IMR-90 (cell line): ENCODE data around the gene OR2H2.
A peak's percentile ranks its signal among the peaks of the same experiment; 100 is the strongest.

ENCODE experiments used
- BHLHE40 ChIP-seq: fragments of 150-350 bp; IDR thresholded peaks from 2 replicates; pipeline ENCODE4 v1.6.1; 2016; ENCODE audit warnings: mild to moderate bottlenecking, low read depth, low read length
- CEBPB ChIP-seq: IDR thresholded peaks from 2 replicates; pipeline ENCODE4 v1.6.1; 2012; ENCODE audit warnings: low read depth, low read length, improper control_type of control experiment
- CTCF ChIP-seq: conservative IDR thresholded peaks from 2 replicates; pipeline ENCODE4 v1.5.1; 2012; ENCODE audit warnings: mild to moderate bottlenecking, low read depth, low read length, improper control_type of control experiment
- FOS ChIP-seq: fragments of 150-350 bp; IDR thresholded peaks from 2 replicates; pipeline ENCODE4 v1.6.1; 2016; ENCODE audit warnings: low read depth, low read length
- MAFK ChIP-seq: IDR thresholded peaks from 2 replicates; pipeline ENCODE4 v1.6.1; 2012; ENCODE audit warnings: low read depth, low read length, improper control_type of control experiment
- MAZ ChIP-seq: IDR thresholded peaks from 2 replicates; pipeline ENCODE4 v1.6.1; 2012; ENCODE audit warnings: low read depth, mild to moderate bottlenecking, low read length, improper control_type of control experiment, moderate library complexity, borderline replicate concordance
- MXI1 ChIP-seq: IDR thresholded peaks from 2 replicates; pipeline ENCODE4 v1.6.1; 2012; ENCODE audit warnings: low read depth, mild to moderate bottlenecking, low read length, moderate library complexity, borderline replicate concordance
- POLR2A ChIP-seq: IDR thresholded peaks from 2 replicates; pipeline ENCODE4 v1.6.1; 2012; ENCODE audit warnings: mild to moderate bottlenecking, low read depth, low read length
- RCOR1 ChIP-seq: IDR thresholded peaks from 2 replicates; pipeline ENCODE4 v1.6.1; 2012; ENCODE audit warnings: mild to moderate bottlenecking, low read length, improper control_type of control experiment; ENCODE audit not compliant: insufficient replicate concordance
- SMC3 ChIP-seq: fragments of 150-350 bp; IDR thresholded peaks from 2 replicates; pipeline ENCODE4 v1.6.1; 2016; ENCODE audit warnings: low read depth, mild to moderate bottlenecking, antibody characterized with exemption, low read length, moderate library complexity
- USF2 ChIP-seq: fragments of 150-350 bp; IDR thresholded peaks from 2 replicates; pipeline ENCODE4 v1.6.1; 2017; ENCODE audit warnings: mild to moderate bottlenecking, antibody characterized with exemption, low read length, low read depth

- no peak for TF ChIP-seq CTCF
- TF ChIP-seq MAFK, result no peak
- TF ChIP-seq POLR2A, result no peak
- TF ChIP-seq RCOR1, result no peak
- TF ChIP-seq MXI1, result peak; percentile 16; the same call in 1 of the 2 replicates
- peak; percentile 100 for TF ChIP-seq MAZ
- no peak for TF ChIP-seq FOS
- TF ChIP-seq USF2, result no peak
- TF ChIP-seq SMC3, result no peak
- TF ChIP-seq CEBPB, result no peak
- no peak for TF ChIP-seq BHLHE40
These were observed 48.0 kb downstream of the OR2H2 start, which contains the start of gene GABBR1 for GRCh38 chr6:29632789-29633533.
